Endothelial cell of umbilical vein (primary cell): ENCODE data around the gene RBMS1. TPM values are rescaled to one million over a fixed set of nuclear protein-coding genes. Genes with fewer than 3 reads are reported as not detected.

Experiments used
- BruUV-seq: library from RNA; stranded (reverse); fragments of 400-500 nt; replicated peaks from 2 replicates; lab custom pipeline; 2021; lab: Mats Ljungman, UMichigan
- CTCF ChIA-PET: fragments of 300-600, 350-600 bp; sonication (Branson Sonifier 250); formaldehyde crosslinking; loops from one replicate; lab custom pipeline; 2021; ENCODE audit warnings: antibody characterized with exemption, inconsistent platforms; lab: Charles Lee
- POLR2A ChIA-PET: fragments of 300-600, 350-600 bp; sonication (Branson Sonifier 250); formaldehyde crosslinking; loops from one replicate; lab custom pipeline; 2021; ENCODE audit warnings: antibody characterized with exemption, inconsistent platforms; lab: Charles Lee
- DNase-seq: peaks from one replicate; pipeline ENCODE4 v3.0.0-alpha.2; 2011; ENCODE audit warnings: low read depth, low spot score
- FAIRE-seq: peaks from 2 replicates; lab custom pipeline; 2011; peaks lifted over from hg19 to GRCh38; lab: Jason Lieb, UNC
- H2AFZ ChIP-seq: 2 replicates; pipeline ENCODE4 v1.6.0; 2012; ENCODE audit warnings: low read depth, low read length, control low read depth, inconsistent platforms
- H3K27ac ChIP-seq: 2 replicates; pipeline ENCODE4 v1.5.1; 2011; ENCODE audit warnings: low read depth, mild to moderate bottlenecking, control low read depth, low read length, moderate library complexity; ENCODE audit not compliant: insufficient read depth
- H3K27me3 ChIP-seq, 2 experiments: 2 replicates each; pipeline versions ENCODE4 v1.6.0 to v1.6.1; 2011; ENCODE audit warnings: low read length in 2 of 2, mixed read lengths in 1 of 2; ENCODE audit not compliant: control insufficient read depth in 2 of 2, insufficient read depth in 2 of 2
- H3K36me3 ChIP-seq, 2 experiments: 2 replicates in 1 of 2; 3 replicates in 1 of 2; pipeline ENCODE4 v1.5.1; 2011; ENCODE audit warnings: low read length in 2 of 2, mild to moderate bottlenecking in 1 of 2, moderate library complexity in 1 of 2; ENCODE audit not compliant: control insufficient read depth in 2 of 2, insufficient read depth in 2 of 2; ENCODE audit errors: extremely low read depth in 1 of 2
- H3K4me1 ChIP-seq: 3 replicates; pipeline ENCODE4 v1.5.1; 2011; ENCODE audit warnings: mild to moderate bottlenecking, low read length; ENCODE audit not compliant: control insufficient read depth, insufficient read depth; ENCODE audit errors: extremely low read depth
- H3K4me2 ChIP-seq: 2 replicates; pipeline ENCODE4 v1.6.1; 2011; ENCODE audit warnings: low read length, control low read depth, mixed read lengths; ENCODE audit not compliant: insufficient read depth
- H3K4me3 ChIP-seq, 3 experiments: fragments of 200-600 bp in 1 of 3; sonication (generic), shearing (Covaris generic) in 1 of 3; replicated peaks in 1 of 3; 2 replicates each; pipeline ENCODE4 v1.5.1; 2011 to 2016; ENCODE audit warnings: control low read depth in 3 of 3, low read length in 3 of 3, mild to moderate bottlenecking in 2 of 3, inconsistent platforms in 1 of 3, low read depth in 1 of 3, moderate library complexity in 1 of 3; ENCODE audit not compliant: insufficient read depth in 1 of 3
- H3K79me2 ChIP-seq: 2 replicates; pipeline ENCODE4 v1.6.0; 2012; ENCODE audit warnings: low read length, inconsistent platforms; ENCODE audit not compliant: control insufficient read depth, insufficient read depth
- H3K9ac ChIP-seq: replicated peaks from 2 replicates; pipeline ENCODE3; 2011; ENCODE audit warnings: low read length, control low read depth; ENCODE audit not compliant: insufficient read depth; ENCODE audit errors: extremely low read depth
- H3K9me1 ChIP-seq: replicated peaks from 3 replicates; pipeline ENCODE4 v1.6.0; 2011; ENCODE audit warnings: mild to moderate bottlenecking, low read length; ENCODE audit not compliant: control insufficient read depth, insufficient read depth; ENCODE audit errors: extremely low read depth
- H3K9me3 ChIP-seq: replicated peaks from 2 replicates; pipeline ENCODE4 v1.5.1; 2012; ENCODE audit warnings: low read length, inconsistent platforms; ENCODE audit not compliant: control insufficient read depth, insufficient read depth
- H4K20me1 ChIP-seq: replicated peaks from 2 replicates; pipeline ENCODE3; 2011; ENCODE audit warnings: mild to moderate bottlenecking, low read length; ENCODE audit not compliant: control insufficient read depth, insufficient read depth; ENCODE audit errors: extremely low read depth
- CTCF ChIP-seq, 2 donors: IDR thresholded peaks; 1 replicate in 1 of 2; 2 replicates in 1 of 2; pipeline ENCODE4 v1.5.1; 2011; ENCODE audit warnings: low read length in 2 of 2, mild to moderate bottlenecking in 2 of 2, moderate library complexity in 2 of 2, control low read depth in 1 of 2, inconsistent platforms in 1 of 2, low read depth in 1 of 2; ENCODE audit not compliant: insufficient read depth in 1 of 2; ENCODE audit errors: extremely low read depth in 1 of 2
- EZH2 ChIP-seq: IDR thresholded peaks from 2 replicates; pipeline ENCODE4 v1.6.1; 2012; ENCODE audit warnings: borderline replicate concordance, low read depth, mild to moderate bottlenecking, moderate library complexity, low read length, inconsistent platforms; ENCODE audit not compliant: severe bottlenecking
- FOS ChIP-seq: IDR thresholded peaks from 2 replicates; pipeline ENCODE4 v1.6.1; 2011; ENCODE audit warnings: mild to moderate bottlenecking, low read length, moderate library complexity, borderline replicate concordance; ENCODE audit not compliant: insufficient read depth
- GATA2 ChIP-seq: IDR thresholded peaks from 2 replicates; pipeline ENCODE4 v1.7.0; 2011; ENCODE audit warnings: low read depth, mild to moderate bottlenecking, moderate library complexity, mixed read lengths, low read length; ENCODE audit not compliant: insufficient read length, insufficient read depth
- JUN ChIP-seq: IDR thresholded peaks from 2 replicates; pipeline ENCODE4 v1.6.1; 2011; ENCODE audit warnings: borderline replicate concordance, low read depth; ENCODE audit not compliant: insufficient read length, insufficient read depth
- MAX ChIP-seq: IDR thresholded peaks from 2 replicates; pipeline ENCODE4 v1.6.1; 2011; ENCODE audit not compliant: insufficient read depth, insufficient read length
- MYC ChIP-seq: IDR thresholded peaks from one replicate; pipeline ENCODE4 v1.6.1; 2011; ENCODE audit warnings: mild to moderate bottlenecking, low read depth, low read length
- POLR2A ChIP-seq: IDR thresholded peaks from 2 replicates; pipeline ENCODE4 v1.6.1; 2012; ENCODE audit warnings: low read depth, mild to moderate bottlenecking, control low read depth, low read length
- POLR2AphosphoS5 ChIP-seq: IDR thresholded peaks from 2 replicates; pipeline ENCODE4 v1.6.1; 2012; ENCODE audit warnings: low read depth, mild to moderate bottlenecking, control low read depth, low read length, moderate library complexity; ENCODE audit not compliant: insufficient read depth
- dilution Hi-C: fragments of 300-500 bp; cut with MboI; formaldehyde crosslinking; loops from one replicate; pipeline ENCODE4 v1.15.0; 2019; ENCODE audit warnings: low sequenced_read_pairs; ENCODE audit not compliant: extremely low pct_ligation_motif_present
- intact Hi-C: fragments of 100-400 bp; cut with micrococcal nuclease; formaldehyde crosslinking; loops from one replicate; pipeline ENCODE4 v1.10.0; 2022
- polyA plus RNA-seq, 4 experiments: library from polyadenylated mRNA; depleted of rRNA in 3 of 4; stranded (reverse) in 3 of 4; unstranded in 1 of 4; fragments of >200 nt; gene quantifications; 2 replicates each; pipeline versions ENCODE4 v1.2.1 to v1.2.3, GENCODE V29; 2011 to 2012; ENCODE audit warnings: missing spikeins in 1 of 4
- total RNA-seq: library from RNA; stranded (reverse); gene quantifications from 2 replicates; pipeline ENCODE4 v1.2.3, GENCODE V29; 2021

The RBMS1 gene
- total and polyA plus RNA-seq, 2 donors (not counting 3 experiments of a cell fraction or from before 2014, with no cell fraction given), result 60.0 to 93.3 TPM

DNA sequence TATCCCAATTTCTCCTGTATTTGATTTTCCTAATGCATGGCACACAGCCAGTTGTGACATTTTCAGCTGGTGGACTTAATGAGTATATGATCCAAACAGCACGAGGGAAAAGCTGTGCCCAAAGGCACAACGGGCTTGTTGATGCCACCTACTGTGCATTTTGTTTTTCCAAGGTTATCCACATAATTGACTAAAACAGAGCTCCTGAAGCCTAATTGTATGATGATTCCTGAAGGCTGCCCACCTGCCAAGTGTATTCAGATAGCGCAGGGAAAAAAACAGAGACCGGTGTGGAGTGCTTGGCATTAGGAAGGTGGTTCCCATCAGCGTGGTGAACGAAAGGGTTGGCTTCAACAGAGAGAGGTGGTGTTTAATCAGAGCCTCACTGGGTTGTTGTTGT is 14.9 kb downstream of the RBMS1 start:
- ChIA-PET CTCF (interaction anchor here (1.4 to 2.0 kb wide), 2 partner anchors 49 to 440 kb away, joined by 4 to 6 read pairs; no protein-coding TSS in a partner anchor), POLR2A (no interaction called here)
- Histone ChIP-seq H3K9me1 (peaks cover 4% of the 10 kb centered on the region), H2AFZ (no peak overlapping the region), H3K9ac (no peak overlapping the region), H3K9me3 (no peaks in the 10 kb centered on the region), H3K36me3 (no peaks in the 10 kb centered on the region), H3K79me2 (peaks cover 85% of the 10 kb centered on the region), H3K4me2 (no peak overlapping the region), H3K4me3 (no peak overlapping the region), H3K27me3 (no peaks in the 10 kb centered on the region), H3K4me1 (no peaks in the 10 kb centered on the region), H4K20me1 (peaks cover 15% of the 10 kb centered on the region), H3K27ac (no peak overlapping the region)
- dilution Hi-C loops, result no loop called here
- no peak for DNase-seq
- no peak for FAIRE-seq
- BruUV-seq, result no TSS peak
- TF ChIP-seq JUN (no peak), EZH2 (no peak), MAX (no peak), FOS (no peak), CTCF (IDR thresholded peaks at IDR 0.05; ENCODE audit: extremely low read depth in 1 of 2, insufficient read depth in 1 of 2, low read depth in 1 of 2, low read length in 2 of 2) (no peak), GATA2 (no peak), POLR2AphosphoS5 (no peak), POLR2A (no peak), MYC (no peak)
- intact Hi-C loops, result no loop called here
